Heart left ventricle (tissue), 16 donors: ENCODE results near the gene ANKDD1A. TPM values are rescaled to one million over a fixed set of nuclear protein-coding genes. Genes with fewer than 3 reads are reported as not detected.

Experiments used
- ATAC-seq, 4 donors: fragments of 200-7000 bp; cut with Tn5 transposase; one replicate each; pipeline ENCODE4 v1.9.1; 2020 to 2022; ENCODE audit warnings: moderate library complexity in 4 of 4, mild to moderate bottlenecking in 3 of 4, moderate number of reproducible peaks in 1 of 4
- DNase-seq, 5 donors: peaks; one replicate each; pipeline ENCODE4 v3.0.0-alpha.2; 2020
- H3K27ac ChIP-seq, 12 donors: fragments of 200-600 bp; sonication (generic) in 4 of 12; one replicate each; pipeline versions ENCODE4 v1.5.0 to v1.8.0; 2016 to 2022; ENCODE audit warnings: mild to moderate bottlenecking in 2 of 12
- H3K27me3 ChIP-seq, 9 donors: fragments of 200-600 bp; sonication (generic) in 2 of 9; one replicate each; pipeline versions ENCODE4 v1.5.1 to v1.8.0; 2016 to 2022; ENCODE audit warnings: mild to moderate bottlenecking in 3 of 9
- H3K36me3 ChIP-seq, 9 donors: fragments of 200-600 bp; sonication (generic) in 2 of 9; one replicate each; pipeline versions ENCODE4 v1.5.0 to v1.8.0; 2018 to 2022; ENCODE audit warnings: mild to moderate bottlenecking in 2 of 9
- H3K4me1 ChIP-seq, 12 donors: fragments of 200-600 bp; sonication (generic) in 4 of 12; one replicate each; pipeline versions ENCODE4 v1.5.0 to v1.8.0; 2016 to 2022; ENCODE audit warnings: mild to moderate bottlenecking in 3 of 12
- H3K4me3 ChIP-seq, 12 donors: fragments of 200-600 bp; sonication (generic) in 4 of 12; one replicate each; pipeline versions ENCODE4 v1.5.0 to v1.8.0; 2017 to 2022; ENCODE audit warnings: mild to moderate bottlenecking in 9 of 12, moderate library complexity in 4 of 12
- H3K9me3 ChIP-seq, 12 donors: fragments of 200-600 bp; sonication (generic) in 4 of 12; one replicate each; pipeline versions ENCODE4 v1.5.0 to v1.8.0; 2016 to 2022; ENCODE audit warnings: mild to moderate bottlenecking in 1 of 12
- CTCF ChIP-seq, 12 donors: fragments of 200-600 bp; sonication (generic) in 4 of 12; IDR thresholded peaks; one replicate each; pipeline versions ENCODE4 v1.5.0 to v1.8.0; 2018 to 2022; ENCODE audit warnings: antibody characterized with exemption in 12 of 12, mild to moderate bottlenecking in 5 of 12
- POLR2A ChIP-seq, 2 donors: fragments of 450-650 bp; IDR thresholded peaks; one replicate each; pipeline ENCODE4 v1.6.1; 2017; ENCODE audit warnings: antibody characterized with exemption in 2 of 2, mild to moderate bottlenecking in 2 of 2, moderate library complexity in 2 of 2
- WGBS, 4 donors: extraction: QIAGEN DNeasy Blood & Tissue Kit in 2 of 4; methylation state at CpG; one replicate each; pipeline versions ENCODE4 v1.1.5 to v1.1.7; 2013 to 2018; 5-methylcytosine and 5-hydroxymethylcytosine counted together
- intact Hi-C, 10 donors: fragments of 100-400 bp; cut with DNase I; formaldehyde crosslinking; loops; one replicate each; pipeline versions ENCODE4 v1.11.1 to v1.14.2; 2022
- polyA plus RNA-seq, 2 donors: library from polyadenylated mRNA; stranded (reverse); fragments of 200-250 nt; gene quantifications; one replicate each; pipeline ENCODE4 v1.2.3, GENCODE V29; 2013
- total RNA-seq, 9 donors: library from RNA; depleted of rRNA in 2 of 9; stranded (reverse); fragments of >200 nt in 2 of 9; fragmentation: NEBNext Ultra II Directional in 3 of 9; extraction: Animal tissue kit (Norgen Biotek cat#: 25700) in 3 of 9; gene quantifications; one replicate each; pipeline versions ENCODE4 v1.1.0 to v1.2.4, GENCODE V29; 2016 to 2023
- donor health status: ischemic (EF 13 %, LVEDD 7.1; RV severe dilation, severe dysfunction).
- donor health status: healthy with polysubstance abuse.
- donor health status: DM: no; HTN: yes; CAD: no.
- donor health status: DM: no; HTN: no; CAD: no.
- donor health status: ischemic (EF 25% LVEDD 6.9; RV normal size, moderate dysfunction).
- donor health status: ischemic (EF 25% LVEDD 5.7; RV mildly dilated, moderate dysfunction).
- donor health status: healthy.
- donor health status: DM: yes; HTN: yes; CAD: no.
- donor health status: ischemic (EF 35%, LVEDD 5.7; RV mildly dilated, moderate dysfunction).
- donor health status: nonischemic (EF 11% LVEDD 7.7; RV severe dilation, severe dysfunction).
- donor health status: DM: yes; HTN: yes; CAD: no.
- donor health status: PGD.
- donor health status: ischemic (EF 29% LVEDD 5.4; RV normal size, mild dysfunction).
- donor health status: nonischemic (EF 23%, LVEDD 6.1; RV moderate dilation, normal function).

Gene ANKDD1A
- total and polyA plus RNA-seq, 11 donors = 0.42 to 3.4 (median 1.1) TPM

GRCh38 chr15:64959128-64959527, 47.4 kb downstream of the ANKDD1A start:
- H3K4me1 ChIP-seq = no peaks in the 10 kb centered on the region
- no peak for TF ChIP-seq CTCF (IDR thresholded peaks at IDR 0.05)
- TF ChIP-seq POLR2A (IDR thresholded peaks at IDR 0.05) = no peak
- intact Hi-C loops = no loop called here
- H3K36me3 ChIP-seq = peaks cover 0 to 93% (median 89%) of the 10 kb centered on the region in 9 donors
- H3K27ac ChIP-seq = no peak overlapping the region
- no peak overlapping the region for H3K4me3 ChIP-seq
- DNase-seq = no peak
- ATAC-seq = no peak
- H3K9me3 ChIP-seq = no peaks in the 10 kb centered on the region
- WGBS, 4 donors = 96 to 97% (median 96%) methylated on average over 9 of the region's 9 CpGs
- no peaks in the 10 kb centered on the region for H3K27me3 ChIP-seq

- WGBS, 4 donors = 95 to 100% (median 97%) methylated on average over 5 to 6 of the region's 6 CpGs
- no peak overlapping the region for H3K4me3 ChIP-seq
- no peak for ATAC-seq
- DNase-seq = no peak
- no peaks in the 10 kb centered on the region for H3K27me3 ChIP-seq
- no peaks in the 10 kb centered on the region for H3K4me1 ChIP-seq
- TF ChIP-seq POLR2A (IDR thresholded peaks at IDR 0.05) (no peak), CTCF (IDR thresholded peaks at IDR 0.05) (no peak)
- no peak overlapping the region for H3K27ac ChIP-seq
- H3K36me3 ChIP-seq = peaks cover 0 to 100% (median 97%) of the 10 kb centered on the region in 9 donors
- H3K9me3 ChIP-seq = no peaks in the 10 kb centered on the region
- intact Hi-C loops = no loop called here
These were observed 48.5 kb downstream of the ANKDD1A start for GRCh38 chr15:64960153-64960552.

GRCh38 chr15:64961013-64961412, 49.3 kb downstream of the ANKDD1A start:
- no peak overlapping the region for H3K4me3 ChIP-seq
- intact Hi-C loops = no loop called here
- 94 to 97% (median 96%) methylated on average over 5 of the region's 5 CpGs for WGBS, 4 donors
- H3K27ac ChIP-seq = no peak overlapping the region
- no peak for DNase-seq
- TF ChIP-seq POLR2A (IDR thresholded peaks at IDR 0.05) (no peak), CTCF (IDR thresholded peaks at IDR 0.05) (no peak)
- no peaks in the 10 kb centered on the region for H3K4me1 ChIP-seq
- peaks cover 0 to 100% (median 96%) of the 10 kb centered on the region in 9 donors for H3K36me3 ChIP-seq
- no peaks in the 10 kb centered on the region for H3K27me3 ChIP-seq
- ATAC-seq = no peak
- no peaks in the 10 kb centered on the region for H3K9me3 ChIP-seq

GRCh38 chr15:64969401-64969800, 57.7 kb downstream of the ANKDD1A start:
- Histone ChIP-seq H3K4me3 (no peak overlapping the region), H3K36me3 (peaks cover 0 to 99% (median 91%) of the 10 kb centered on the region in 9 donors), H3K27ac (no peak overlapping the region), H3K4me1 (no peaks in the 10 kb centered on the region), H3K9me3 (no peaks in the 10 kb centered on the region), H3K27me3 (no peaks in the 10 kb centered on the region)
- 88 to 96% (median 93%) methylated on average over 1 of the region's 1 CpG for WGBS, 4 donors
- ATAC-seq = no peak
- TF ChIP-seq CTCF (IDR thresholded peaks at IDR 0.05) (no peak), POLR2A (IDR thresholded peaks at IDR 0.05) (no peak)
- DNase-seq = no peak
- intact Hi-C loops = no loop called here
